ENCODE measurements around the gene ALK.

Gene ALK

GRCh38 chr2:29308366-29308765, 613.0 kb downstream of the ALK start:
- TF ChIP-seq, protein P1, sequence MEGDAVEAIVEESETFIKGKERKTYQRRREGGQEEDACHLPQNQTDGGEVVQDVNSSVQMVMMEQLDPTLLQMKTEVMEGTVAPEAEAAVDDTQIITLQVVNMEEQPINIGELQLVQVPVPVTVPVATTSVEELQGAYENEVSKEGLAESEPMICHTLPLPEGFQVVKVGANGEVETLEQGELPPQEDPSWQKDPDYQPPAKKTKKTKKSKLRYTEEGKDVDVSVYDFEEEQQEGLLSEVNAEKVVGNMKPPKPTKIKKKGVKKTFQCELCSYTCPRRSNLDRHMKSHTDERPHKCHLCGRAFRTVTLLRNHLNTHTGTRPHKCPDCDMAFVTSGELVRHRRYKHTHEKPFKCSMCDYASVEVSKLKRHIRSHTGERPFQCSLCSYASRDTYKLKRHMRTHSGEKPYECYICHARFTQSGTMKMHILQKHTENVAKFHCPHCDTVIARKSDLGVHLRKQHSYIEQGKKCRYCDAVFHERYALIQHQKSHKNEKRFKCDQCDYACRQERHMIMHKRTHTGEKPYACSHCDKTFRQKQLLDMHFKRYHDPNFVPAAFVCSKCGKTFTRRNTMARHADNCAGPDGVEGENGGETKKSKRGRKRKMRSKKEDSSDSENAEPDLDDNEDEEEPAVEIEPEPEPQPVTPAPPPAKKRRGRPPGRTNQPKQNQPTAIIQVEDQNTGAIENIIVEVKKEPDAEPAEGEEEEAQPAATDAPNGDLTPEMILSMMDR (IDR thresholded peaks at IDR 0.05), result no peak

GRCh38 chr2:29307519-29307918, 613.9 kb downstream of the ALK start:
- TF ChIP-seq, protein P1 (IDR thresholded peaks at IDR 0.05), result no peak

GRCh38 chr2:29305762-29306161, 615.6 kb downstream of the ALK start:
- TF ChIP-seq, protein P1 (IDR thresholded peaks at IDR 0.05), result no peak

DNA sequence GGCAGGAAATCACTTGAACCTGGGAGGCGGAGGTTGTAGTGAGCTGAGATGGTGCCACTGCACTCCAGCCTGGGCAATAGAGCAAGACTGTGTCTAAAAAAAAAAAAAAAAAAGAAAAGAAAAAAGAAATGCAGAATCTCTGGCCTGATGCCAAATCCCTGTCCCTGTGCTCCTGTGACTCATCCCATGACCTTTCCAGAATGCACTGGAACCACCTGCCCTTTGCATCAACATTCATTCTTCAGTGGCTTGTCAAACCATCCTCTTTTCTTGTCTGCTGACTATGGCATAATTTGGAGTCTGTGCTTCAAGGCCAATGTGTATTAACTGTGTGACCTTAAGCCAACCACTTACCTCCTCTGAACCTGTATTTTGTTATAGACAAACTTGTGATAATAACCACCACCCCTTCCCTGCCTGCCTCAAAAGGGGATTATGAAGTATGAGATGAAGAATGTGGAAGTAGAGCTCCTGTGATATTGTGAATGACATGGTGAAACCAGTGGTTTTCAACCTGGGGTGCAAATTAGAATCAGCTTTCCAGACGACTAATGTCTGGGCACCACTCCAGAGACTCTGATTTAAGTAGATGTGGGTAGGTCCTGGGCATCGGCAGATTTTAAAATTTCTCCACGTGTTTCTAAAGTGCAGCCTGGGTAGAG, 616.9 kb downstream of the ALK start:
- TF ChIP-seq, protein P1 (IDR thresholded peaks at IDR 0.05), result no peak

DNA sequence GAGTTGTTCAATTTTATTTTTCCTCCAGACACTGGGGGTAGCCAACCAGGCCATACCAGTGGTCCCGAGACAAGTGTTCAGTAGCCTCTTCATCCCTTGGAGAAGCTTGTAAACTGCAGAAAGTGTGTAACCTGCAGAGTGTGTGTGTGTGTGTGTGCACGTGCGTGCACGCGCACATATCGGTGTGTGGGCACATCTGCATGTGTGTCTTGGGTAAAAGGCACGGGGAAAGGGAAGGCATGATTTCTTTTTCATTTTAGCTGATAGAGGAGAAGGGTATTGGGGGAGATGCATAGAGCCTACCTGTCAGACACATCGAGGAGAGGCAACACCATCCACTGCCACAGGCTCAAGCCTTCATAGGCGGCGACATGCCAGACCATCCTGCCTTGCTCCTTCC, 624.8 kb downstream of the ALK start:
- TF ChIP-seq, protein P1 (IDR thresholded peaks at IDR 0.05), result no peak

DNA sequence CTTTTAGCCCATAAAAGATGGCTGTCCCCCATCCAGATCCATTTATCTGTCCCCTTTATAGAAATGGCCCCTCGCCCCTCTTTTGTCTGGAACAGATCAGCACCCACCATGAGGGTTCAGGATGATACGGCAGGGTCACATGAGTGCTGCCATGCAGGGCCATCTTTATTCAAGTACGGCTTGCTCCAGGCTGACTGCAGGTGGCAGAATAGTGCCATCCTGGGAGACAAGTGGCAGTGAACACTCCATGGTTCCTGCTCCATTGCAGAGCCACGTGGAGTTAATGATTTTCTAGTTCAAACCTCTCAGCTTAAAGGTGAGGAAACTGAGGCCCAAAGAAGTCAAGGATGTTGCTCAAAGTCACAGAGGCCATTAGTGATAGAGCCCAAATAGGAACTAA, 625.5 kb downstream of the ALK start:
- TF ChIP-seq, protein P1 (IDR thresholded peaks at IDR 0.05), result peak; percentile 52

- TF ChIP-seq, protein P1 (IDR thresholded peaks at IDR 0.05), result no peak
Observed at GRCh38 chr2:29293830-29294438, 627.5 kb downstream of the ALK start.

Measured in LNCAP (cell line).